MCF 10A (cell line): ENCODE measurements around the gene GSE1. TPM values are rescaled to one million over a fixed set of nuclear protein-coding genes. Genes with fewer than 3 reads are reported as not detected.

Source experiments
- BruUV-seq: library from RNA; stranded (reverse); fragments of 400-500 nt; replicated peaks from 2 replicates; lab custom pipeline; 2021; lab: Mats Ljungman, UMichigan
- CTCF ChIA-PET: fragments of 300-600 bp; sonication (Branson Sonifier 250); formaldehyde crosslinking; extraction: SDS; loops from one replicate; lab custom pipeline; 2021; ENCODE audit warnings: antibody characterized with exemption, inconsistent platforms; lab: Yijun Ruan, JAX
- POLR2A ChIA-PET: fragments of 300-600, 350-650 bp; sonication (Branson Sonifier 250); formaldehyde crosslinking; extraction: SDS; loops from one replicate; lab custom pipeline; 2020; ENCODE audit warnings: antibody characterized with exemption, inconsistent platforms; lab: Yijun Ruan, JAX
- DNase-seq: peaks from one replicate; pipeline ENCODE4 v3.0.0-alpha.2; 2018; ENCODE audit not compliant: unreplicated experiment
- H3K27ac Mint-ChIP-seq: one replicate; pipeline ENCODE4 v1.8.0; 2022; ENCODE audit warnings: mild to moderate bottlenecking, low read depth, mixed read lengths; ENCODE audit not compliant: unreplicated experiment
- H3K27me3 Mint-ChIP-seq: one replicate; pipeline ENCODE4 v1.8.0; 2022; ENCODE audit warnings: mixed read lengths; ENCODE audit not compliant: insufficient read depth, unreplicated experiment
- H3K36me3 Mint-ChIP-seq: one replicate; pipeline ENCODE4 v1.8.0; 2022; ENCODE audit warnings: mild to moderate bottlenecking, moderate library complexity, mixed read lengths; ENCODE audit not compliant: insufficient read depth, unreplicated experiment
- H3K4me1 Mint-ChIP-seq: one replicate; pipeline ENCODE4 v1.8.0; 2022; ENCODE audit warnings: mixed read lengths; ENCODE audit not compliant: insufficient read depth, unreplicated experiment
- H3K4me3 Mint-ChIP-seq: one replicate; pipeline ENCODE4 v1.8.0; 2022; ENCODE audit warnings: mild to moderate bottlenecking, moderate library complexity, mixed read lengths; ENCODE audit not compliant: unreplicated experiment
- H3K9me3 Mint-ChIP-seq: one replicate; pipeline ENCODE4 v1.8.0; 2022; ENCODE audit warnings: mixed read lengths; ENCODE audit not compliant: unreplicated experiment
- CTCF ChIP-seq: fragments of 200-600 bp; IDR thresholded peaks from one replicate; pipeline ENCODE4 v1.8.0; 2022; ENCODE audit warnings: antibody characterized with exemption, mild to moderate bottlenecking; ENCODE audit not compliant: unreplicated experiment
- intact Hi-C: fragments of 100-400 bp; cut with micrococcal nuclease; formaldehyde crosslinking; loops from 2 replicates; pipeline ENCODE4 v1.14.1; 2022
- total RNA-seq: library from RNA; stranded (reverse); gene quantifications from 2 replicates; pipeline ENCODE4 v1.2.3, GENCODE V29; 2022

GSE1 gene
- total RNA-seq, 1 experiment from 2014 or later = 52.9 TPM

GRCh38 chr16:85660843-85661739 is 48.0 kb downstream of the GSE1 start:
- H3K27ac Mint-ChIP-seq = no peak overlapping the region

GRCh38 chr16:85661740-85662481 is 48.8 kb downstream of the GSE1 start:
- H3K4me3 Mint-ChIP-seq = no peak overlapping the region
- no peak for TF ChIP-seq CTCF
- no peaks in the 10 kb centered on the region for H3K4me1 Mint-ChIP-seq
- no peak overlapping the region for H3K27ac Mint-ChIP-seq
- no peaks in the 10 kb centered on the region for H3K27me3 Mint-ChIP-seq
- BruUV-seq = no TSS peak
- ChIA-PET CTCF (interaction anchor here (0.6 kb wide), 1 partner anchor 12 kb away, joined by 3 read pairs; no protein-coding TSS in a partner anchor), POLR2A (interaction anchor here (0.7 to 1.0 kb wide), 2 partner anchors 49 to 592 kb away, joined by 3 read pairs; partner anchors contain the start of gene GSE1)
- DNase-seq = no peak
- no peaks in the 10 kb centered on the region for H3K9me3 Mint-ChIP-seq
- intact Hi-C loops = no loop called here
- H3K36me3 Mint-ChIP-seq = peaks cover 78% of the 10 kb centered on the region

More at GRCh38 chr16:85660843-85661739, 48.0 kb downstream of the GSE1 start:
- peaks cover 76% of the 10 kb centered on the region for H3K36me3 Mint-ChIP-seq
- BruUV-seq = no TSS peak
- POLR2A ChIA-PET = interaction anchor here (0.7 kb wide), 1 partner anchor 591 kb away, joined by 3 read pairs; no protein-coding TSS in a partner anchor
- CTCF ChIA-PET = interaction anchor here (0.6 to 1.8 kb wide), 5 partner anchors 7 to 153 kb away, joined by 3 to 9 read pairs (median 4); no protein-coding TSS in a partner anchor
- H3K4me1 Mint-ChIP-seq = no peaks in the 10 kb centered on the region
- H3K4me3 Mint-ChIP-seq = no peak overlapping the region
- no peaks in the 10 kb centered on the region for H3K27me3 Mint-ChIP-seq
- DNase-seq = no peak
- TF ChIP-seq CTCF = no peak
- intact Hi-C loops = no loop called here
- no peaks in the 10 kb centered on the region for H3K9me3 Mint-ChIP-seq

GRCh38 chr16:85662482-85662812 is 49.3 kb downstream of the GSE1 start:
- peaks cover 78% of the 10 kb centered on the region for H3K36me3 Mint-ChIP-seq
- H3K27me3 Mint-ChIP-seq = no peaks in the 10 kb centered on the region
- no peak for TF ChIP-seq CTCF
- POLR2A ChIA-PET = interaction anchor here (1.0 kb wide), 1 partner anchor 49 kb away, joined by 3 read pairs; the partner anchor contains the start of gene GSE1
- no peaks in the 10 kb centered on the region for H3K4me1 Mint-ChIP-seq
- no peak overlapping the region for H3K4me3 Mint-ChIP-seq
- CTCF ChIA-PET = no interaction called here
- no peak for DNase-seq
- BruUV-seq = no TSS peak
- no peaks in the 10 kb centered on the region for H3K9me3 Mint-ChIP-seq
- intact Hi-C loops = no loop called here
- no peak overlapping the region for H3K27ac Mint-ChIP-seq
